SK-N-SH treated with all-trans-retinoic acid at 6 μM for 48 hours (cell line): ENCODE measurements around the gene PCDHGA1.
A peak's percentile ranks its signal among the peaks of the same experiment; 100 is the strongest.

Source experiments
- ATAC-seq: fragments of 200-7000 bp; cut with Tn5 transposase; 3 replicates; pipeline ENCODE4 v1.9.1; 2020; ENCODE audit warnings: mild to moderate bottlenecking, moderate library complexity
- ARNTL ChIP-seq: fragments of 450-650 bp; formaldehyde crosslinking; IDR thresholded peaks from 2 replicates; pipeline ENCODE4 v1.5.0; 2020; ENCODE audit warnings: low read depth, mild to moderate bottlenecking, moderate library complexity, borderline replicate concordance
- BACH2 ChIP-seq: fragments of 250-450 bp; sonication (Bioruptor Pico); IDR thresholded peaks from 2 replicates; pipeline ENCODE4 v1.9.0; 2021; ENCODE audit warnings: mild to moderate bottlenecking, borderline replicate concordance
- CSDC2 ChIP-seq: fragments of 250-450 bp; sonication (Bioruptor Pico); IDR thresholded peaks from 2 replicates; pipeline ENCODE4 v1.5.0; 2020; ENCODE audit warnings: mild to moderate bottlenecking, moderate library complexity
- ESRRG ChIP-seq: fragments of 250-450 bp; sonication (Bioruptor Pico); IDR thresholded peaks from 2 replicates; pipeline ENCODE4 v1.6.1; 2021; ENCODE audit warnings: mild to moderate bottlenecking
- GLIS3 ChIP-seq: fragments of 250-450 bp; sonication (Bioruptor Pico); IDR thresholded peaks from 2 replicates; pipeline ENCODE4 v1.5.0; 2020; ENCODE audit warnings: mild to moderate bottlenecking, moderate library complexity
- ISL1 ChIP-seq: fragments of 250-450 bp; sonication (Bioruptor Pico); IDR thresholded peaks from 2 replicates; pipeline ENCODE4 v2.1.2; 2022; ENCODE audit warnings: mild to moderate bottlenecking, moderate library complexity
- RARB ChIP-seq: fragments of 250-450 bp; sonication (Bioruptor Pico); IDR thresholded peaks from 2 replicates; pipeline ENCODE4 v1.8.0; 2021; ENCODE audit warnings: mild to moderate bottlenecking, moderate library complexity
- SNAI2 ChIP-seq: fragments of 250-450 bp; sonication (Bioruptor Pico); IDR thresholded peaks from 2 replicates; pipeline ENCODE4 v1.5.0; 2020; ENCODE audit warnings: mild to moderate bottlenecking, moderate library complexity
- TCF4 ChIP-seq: fragments of 250-450 bp; sonication (Bioruptor Pico); IDR thresholded peaks from 2 replicates; pipeline ENCODE4 v1.8.0; 2021; ENCODE audit warnings: mild to moderate bottlenecking, moderate library complexity, borderline replicate concordance
- TOX ChIP-seq: fragments of 250-450 bp; sonication (Bioruptor Pico); IDR thresholded peaks from 2 replicates; pipeline ENCODE4 v1.8.0; 2021; ENCODE audit warnings: mild to moderate bottlenecking, moderate library complexity, borderline replicate concordance
- ZC3H10 ChIP-seq: fragments of 250-450 bp; sonication (Bioruptor Pico); IDR thresholded peaks from 2 replicates; pipeline ENCODE4 v1.5.1; 2021; ENCODE audit warnings: mild to moderate bottlenecking, moderate library complexity
- ZFP30 ChIP-seq: fragments of 450-650 bp; formaldehyde crosslinking; IDR thresholded peaks from 2 replicates; pipeline ENCODE4 v1.5.0; 2022; ENCODE audit warnings: mild to moderate bottlenecking, moderate library complexity
- ZNF565 ChIP-seq: fragments of 450-650 bp; formaldehyde crosslinking; conservative IDR thresholded peaks from 2 replicates; pipeline ENCODE4 v1.5.0; 2020; ENCODE audit warnings: low read depth, mild to moderate bottlenecking, moderate library complexity
- TF ChIP-seq, protein P1 (sequence below): fragments of 250-450 bp; sonication (Bioruptor Pico); IDR thresholded peaks from 2 replicates; pipeline ENCODE4 v1.8.0; 2020; ENCODE audit warnings: mild to moderate bottlenecking, moderate library complexity, borderline replicate concordance
- TF ChIP-seq, protein P2 (sequence below): fragments of 250-450 bp; sonication (Bioruptor Pico); IDR thresholded peaks from 2 replicates; pipeline ENCODE4 v1.8.0; 2021; ENCODE audit warnings: low read depth, mild to moderate bottlenecking, moderate library complexity, borderline replicate concordance
- TF ChIP-seq, protein P3 (sequence below): fragments of 250-450 bp; sonication (Bioruptor Pico); IDR thresholded peaks from 2 replicates; pipeline ENCODE4 v1.5.1; 2021; ENCODE audit warnings: mild to moderate bottlenecking, moderate library complexity

Gene PCDHGA1

DNA sequence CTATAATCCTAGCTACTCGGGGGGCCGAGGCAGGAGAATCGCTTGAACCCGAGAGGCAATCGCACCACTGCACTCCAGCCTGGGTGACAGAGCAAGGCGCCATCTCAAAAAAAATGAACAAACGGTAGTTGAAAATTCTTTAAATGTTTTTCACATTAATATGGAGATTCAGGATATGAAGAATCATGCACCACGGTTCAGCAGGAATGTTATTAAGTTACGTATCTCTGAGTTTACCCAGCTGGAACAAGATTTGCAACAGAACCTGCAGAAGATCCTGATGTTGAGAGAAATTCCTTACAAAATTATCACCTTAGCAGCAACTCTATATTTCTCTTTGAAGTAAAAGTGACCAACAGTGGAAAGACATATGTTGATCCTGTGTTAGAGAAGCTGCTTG lies 110.0 kb downstream of the PCDHGA1 start (continued):
- TF ChIP-seq ZC3H10 (CRISPR knock-in tag) = no peak
- TF ChIP-seq ESRRG = no peak
- TF ChIP-seq RARB = no peak
- no peak for TF ChIP-seq TOX (CRISPR knock-in tag)
- no peak for TF ChIP-seq ARNTL

DNA sequence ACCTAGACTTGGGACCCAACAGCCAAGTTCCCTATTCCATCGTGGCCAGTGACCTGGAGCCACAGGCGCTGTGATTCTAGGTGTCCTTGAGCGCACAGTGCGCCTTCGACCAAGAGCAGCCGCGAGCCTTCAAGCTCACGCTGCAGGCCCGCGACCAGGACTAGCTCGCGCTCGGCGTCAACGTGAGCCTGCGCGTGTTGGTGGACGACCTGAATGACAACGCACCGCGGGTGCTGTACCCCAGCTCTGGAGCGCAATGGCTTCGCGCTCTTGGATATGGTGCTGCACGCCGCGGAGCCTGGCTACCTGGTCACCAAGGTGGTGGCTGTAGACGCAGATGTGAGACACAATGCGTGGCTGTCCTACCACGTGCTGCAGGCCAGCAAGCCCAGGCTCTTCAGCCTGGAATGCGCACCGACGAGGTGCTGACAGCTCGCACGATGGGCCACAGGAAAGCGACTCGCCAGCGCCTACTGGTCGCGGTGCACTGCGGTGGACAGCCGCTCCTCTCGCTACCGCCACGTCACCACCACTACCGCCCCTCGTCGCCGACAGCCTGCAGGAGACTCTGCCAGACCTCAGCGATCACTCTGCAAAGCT lies 111.4 kb downstream of the PCDHGA1 start:
- no peak for TF ChIP-seq TCF4 (CRISPR knock-in tag)
- no peak for TF ChIP-seq BACH2 (CRISPR knock-in tag)
- no peak for TF ChIP-seq SNAI2 (CRISPR knock-in tag)
- no peak for TF ChIP-seq TOX (CRISPR knock-in tag)
- TF ChIP-seq, protein P1, sequence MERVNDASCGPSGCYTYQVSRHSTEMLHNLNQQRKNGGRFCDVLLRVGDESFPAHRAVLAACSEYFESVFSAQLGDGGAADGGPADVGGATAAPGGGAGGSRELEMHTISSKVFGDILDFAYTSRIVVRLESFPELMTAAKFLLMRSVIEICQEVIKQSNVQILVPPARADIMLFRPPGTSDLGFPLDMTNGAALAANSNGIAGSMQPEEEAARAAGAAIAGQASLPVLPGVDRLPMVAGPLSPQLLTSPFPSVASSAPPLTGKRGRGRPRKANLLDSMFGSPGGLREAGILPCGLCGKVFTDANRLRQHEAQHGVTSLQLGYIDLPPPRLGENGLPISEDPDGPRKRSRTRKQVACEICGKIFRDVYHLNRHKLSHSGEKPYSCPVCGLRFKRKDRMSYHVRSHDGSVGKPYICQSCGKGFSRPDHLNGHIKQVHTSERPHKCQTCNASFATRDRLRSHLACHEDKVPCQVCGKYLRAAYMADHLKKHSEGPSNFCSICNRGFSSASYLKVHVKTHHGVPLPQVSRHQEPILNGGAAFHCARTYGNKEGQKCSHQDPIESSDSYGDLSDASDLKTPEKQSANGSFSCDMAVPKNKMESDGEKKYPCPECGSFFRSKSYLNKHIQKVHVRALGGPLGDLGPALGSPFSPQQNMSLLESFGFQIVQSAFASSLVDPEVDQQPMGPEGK (CRISPR knock-in tag) = no peak
- TF ChIP-seq ISL1 = no peak
- no peak for TF ChIP-seq ZNF565
- TF ChIP-seq ZFP30 = no peak
- TF ChIP-seq, protein P2, sequence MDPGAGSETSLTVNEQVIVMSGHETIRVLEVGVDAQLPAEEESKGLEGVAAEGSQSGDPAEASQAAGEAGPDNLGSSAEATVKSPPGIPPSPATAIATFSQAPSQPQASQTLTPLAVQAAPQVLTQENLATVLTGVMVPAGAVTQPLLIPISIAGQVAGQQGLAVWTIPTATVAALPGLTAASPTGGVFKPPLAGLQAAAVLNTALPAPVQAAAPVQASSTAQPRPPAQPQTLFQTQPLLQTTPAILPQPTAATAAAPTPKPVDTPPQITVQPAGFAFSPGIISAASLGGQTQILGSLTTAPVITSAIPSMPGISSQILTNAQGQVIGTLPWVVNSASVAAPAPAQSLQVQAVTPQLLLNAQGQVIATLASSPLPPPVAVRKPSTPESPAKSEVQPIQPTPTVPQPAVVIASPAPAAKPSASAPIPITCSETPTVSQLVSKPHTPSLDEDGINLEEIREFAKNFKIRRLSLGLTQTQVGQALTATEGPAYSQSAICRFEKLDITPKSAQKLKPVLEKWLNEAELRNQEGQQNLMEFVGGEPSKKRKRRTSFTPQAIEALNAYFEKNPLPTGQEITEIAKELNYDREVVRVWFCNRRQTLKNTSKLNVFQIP (CRISPR knock-in tag) = no peak
- no peak for ATAC-seq

DNA sequence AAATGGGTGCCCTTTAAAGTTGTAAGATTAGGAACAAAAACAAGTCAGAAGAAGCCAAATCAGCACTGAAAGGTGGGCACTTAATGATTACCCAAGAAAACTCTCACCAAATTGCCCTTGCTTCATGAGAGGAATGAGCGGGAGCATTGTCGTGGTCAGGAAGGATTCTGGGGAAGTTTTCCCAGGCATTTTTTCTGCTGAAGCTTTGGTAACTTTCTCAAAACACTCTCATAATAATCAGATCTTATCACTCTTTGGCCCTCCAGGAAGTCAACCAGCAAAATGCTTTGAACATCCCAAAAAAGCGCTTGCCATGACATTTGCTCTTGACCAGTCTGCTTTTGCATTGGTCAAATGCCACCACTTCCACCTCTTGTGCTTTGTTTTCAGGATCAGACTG lies 135.0 kb downstream of the PCDHGA1 start:
- no peak for ATAC-seq
- no peak for TF ChIP-seq GLIS3 (CRISPR knock-in tag)
- TF ChIP-seq, protein P1 (CRISPR knock-in tag) = no peak
- TF ChIP-seq, protein P2 (CRISPR knock-in tag) = no peak

DNA sequence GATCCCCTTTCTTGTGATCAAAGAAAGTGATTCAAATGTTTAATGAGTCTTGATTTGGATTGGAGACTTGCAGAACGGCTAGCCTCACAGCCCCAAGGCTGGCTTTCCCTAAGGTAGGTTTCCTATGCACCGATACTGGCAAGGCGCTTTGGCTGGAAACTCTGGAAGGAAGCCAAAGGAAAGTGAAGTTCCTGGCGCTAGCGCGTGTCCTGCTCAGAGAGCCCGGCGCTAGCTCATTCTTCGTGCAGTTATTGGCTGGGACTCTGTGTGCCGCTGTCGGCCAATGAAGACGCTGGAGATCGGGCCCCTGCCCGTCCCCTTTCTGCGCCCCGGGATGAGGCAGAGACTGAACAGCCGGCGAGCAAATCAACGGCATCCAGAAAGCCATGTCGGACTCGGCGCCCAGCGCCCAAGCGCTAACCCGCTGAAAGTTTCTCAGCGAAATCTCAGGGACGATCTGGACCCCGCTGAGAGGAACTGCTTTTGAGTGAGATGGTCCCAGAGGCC lies 145.4 kb downstream of the PCDHGA1 start, which contains the start of gene PCDHGC3:
TSS of gene PCDHGC3 (plus strand) at position 342 of the 507 bp plus-strand sequence. CDS start at position 493, 151 bp downstream.
- peak; percentile 96 for ATAC-seq
- TF ChIP-seq GLIS3 (CRISPR knock-in tag) = no peak
- TF ChIP-seq CSDC2 (CRISPR knock-in tag) = no peak
- TF ChIP-seq, protein P2 (CRISPR knock-in tag) = no peak
- TF ChIP-seq ZNF565 = no peak
- TF ChIP-seq RARB = no peak
- TF ChIP-seq ESRRG = no peak
- TF ChIP-seq TCF4 (CRISPR knock-in tag) = no peak
- TF ChIP-seq BACH2 (CRISPR knock-in tag) = no peak
- TF ChIP-seq, protein P3, sequence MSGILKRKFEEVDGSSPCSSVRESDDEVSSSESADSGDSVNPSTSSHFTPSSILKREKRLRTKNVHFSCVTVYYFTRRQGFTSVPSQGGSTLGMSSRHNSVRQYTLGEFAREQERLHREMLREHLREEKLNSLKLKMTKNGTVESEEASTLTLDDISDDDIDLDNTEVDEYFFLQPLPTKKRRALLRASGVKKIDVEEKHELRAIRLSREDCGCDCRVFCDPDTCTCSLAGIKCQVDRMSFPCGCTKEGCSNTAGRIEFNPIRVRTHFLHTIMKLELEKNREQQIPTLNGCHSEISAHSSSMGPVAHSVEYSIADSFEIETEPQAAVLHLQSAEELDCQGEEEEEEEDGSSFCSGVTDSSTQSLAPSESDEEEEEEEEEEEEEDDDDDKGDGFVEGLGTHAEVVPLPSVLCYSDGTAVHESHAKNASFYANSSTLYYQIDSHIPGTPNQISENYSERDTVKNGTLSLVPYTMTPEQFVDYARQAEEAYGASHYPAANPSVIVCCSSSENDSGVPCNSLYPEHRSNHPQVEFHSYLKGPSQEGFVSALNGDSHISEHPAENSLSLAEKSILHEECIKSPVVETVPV (CRISPR knock-in tag) = no peak
- no peak for TF ChIP-seq ZC3H10 (CRISPR knock-in tag)
